ENCODE data around the gene SNCG. TPM values are rescaled to one million over a fixed set of nuclear protein-coding genes. Genes with fewer than 3 reads are reported as not detected.
"Not testable (repeated sequence)": the region's sequence is repeated elsewhere in the genome, so short reads cannot be mapped to it uniquely, and the experiment has no call there.

Gene SNCG
- total RNA-seq, 1 experiment from 2014 or later: 7.2 TPM

DNA sequence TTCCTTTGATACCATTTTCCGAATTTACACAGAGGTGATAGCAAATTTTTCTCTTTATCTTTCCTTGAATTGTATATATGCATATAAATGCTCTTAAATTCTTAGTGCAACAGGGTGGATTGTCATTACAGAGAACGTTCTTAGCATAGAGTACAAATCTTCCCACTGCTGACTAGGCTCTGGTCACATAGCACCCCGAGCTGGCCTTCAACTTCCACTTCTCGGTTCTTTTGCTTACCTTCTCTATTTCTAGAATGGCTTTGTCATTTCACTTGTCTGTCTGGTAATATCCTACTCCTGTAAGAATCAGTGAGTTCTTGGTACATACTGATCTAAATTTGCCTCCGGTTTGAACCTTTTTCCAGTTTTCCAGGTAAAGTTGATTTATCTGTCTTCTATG is 23.3 kb downstream of the SNCG start:
- H3K9me3 Mint-ChIP-seq (ENCODE audit: low read depth, unreplicated experiment): no peaks in the 10 kb centered on the region
- BruUV-seq (replicated peaks): no TSS peak
- no peak overlapping the region for H3K4me3 Mint-ChIP-seq (ENCODE audit: low read depth, unreplicated experiment)
- no peak overlapping the region for H3K27ac Mint-ChIP-seq (ENCODE audit: unreplicated experiment)
- CTCF ChIA-PET: no interaction called here
- no peaks in the 10 kb centered on the region for H3K36me3 Mint-ChIP-seq (ENCODE audit: insufficient read depth, unreplicated experiment)
- peaks cover 17% of the 10 kb centered on the region for H3K4me1 Mint-ChIP-seq (ENCODE audit: low read depth, unreplicated experiment)
- no peaks in the 10 kb centered on the region for H3K27me3 Mint-ChIP-seq (ENCODE audit: unreplicated experiment)
- intact Hi-C loops (cut with micrococcal nuclease; ENCODE audit: unreplicated experiment): no loop called here
- TF ChIP-seq, protein P1, sequence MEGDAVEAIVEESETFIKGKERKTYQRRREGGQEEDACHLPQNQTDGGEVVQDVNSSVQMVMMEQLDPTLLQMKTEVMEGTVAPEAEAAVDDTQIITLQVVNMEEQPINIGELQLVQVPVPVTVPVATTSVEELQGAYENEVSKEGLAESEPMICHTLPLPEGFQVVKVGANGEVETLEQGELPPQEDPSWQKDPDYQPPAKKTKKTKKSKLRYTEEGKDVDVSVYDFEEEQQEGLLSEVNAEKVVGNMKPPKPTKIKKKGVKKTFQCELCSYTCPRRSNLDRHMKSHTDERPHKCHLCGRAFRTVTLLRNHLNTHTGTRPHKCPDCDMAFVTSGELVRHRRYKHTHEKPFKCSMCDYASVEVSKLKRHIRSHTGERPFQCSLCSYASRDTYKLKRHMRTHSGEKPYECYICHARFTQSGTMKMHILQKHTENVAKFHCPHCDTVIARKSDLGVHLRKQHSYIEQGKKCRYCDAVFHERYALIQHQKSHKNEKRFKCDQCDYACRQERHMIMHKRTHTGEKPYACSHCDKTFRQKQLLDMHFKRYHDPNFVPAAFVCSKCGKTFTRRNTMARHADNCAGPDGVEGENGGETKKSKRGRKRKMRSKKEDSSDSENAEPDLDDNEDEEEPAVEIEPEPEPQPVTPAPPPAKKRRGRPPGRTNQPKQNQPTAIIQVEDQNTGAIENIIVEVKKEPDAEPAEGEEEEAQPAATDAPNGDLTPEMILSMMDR (IDR thresholded peaks at IDR 0.05; ENCODE audit: unreplicated experiment): no peak
- no peak for DNase-seq

DNA sequence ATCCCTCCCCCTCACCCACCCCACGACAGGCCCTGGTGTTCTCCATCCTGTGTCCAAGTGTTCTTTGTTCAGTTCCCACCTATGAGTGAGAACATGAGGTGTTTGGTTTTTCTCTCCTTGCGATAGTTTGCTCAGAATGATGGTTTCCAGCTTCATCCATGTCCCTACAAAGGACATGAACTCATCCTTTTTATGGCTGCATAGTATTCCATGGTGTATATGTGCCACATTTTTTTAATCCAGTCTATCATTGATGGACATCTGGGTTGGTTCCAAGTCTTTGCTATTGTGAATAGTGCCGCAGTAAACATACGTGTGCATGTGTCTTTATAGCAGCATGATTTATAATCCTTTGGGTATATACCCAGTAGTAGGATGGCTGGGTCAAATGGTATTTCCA is 26.1 kb downstream of the SNCG start:
- CTCF ChIA-PET; intact Hi-C loops (cut with micrococcal nuclease; ENCODE audit: unreplicated experiment); H3K27me3 Mint-ChIP-seq (ENCODE audit: unreplicated experiment); H3K27ac Mint-ChIP-seq (ENCODE audit: unreplicated experiment); H3K4me1 Mint-ChIP-seq (ENCODE audit: low read depth, unreplicated experiment); H3K36me3 Mint-ChIP-seq (ENCODE audit: insufficient read depth, unreplicated experiment); BruUV-seq (replicated peaks); H3K4me3 Mint-ChIP-seq (ENCODE audit: low read depth, unreplicated experiment); H3K9me3 Mint-ChIP-seq (ENCODE audit: low read depth, unreplicated experiment); DNase-seq: not testable (repeated sequence)

DNA sequence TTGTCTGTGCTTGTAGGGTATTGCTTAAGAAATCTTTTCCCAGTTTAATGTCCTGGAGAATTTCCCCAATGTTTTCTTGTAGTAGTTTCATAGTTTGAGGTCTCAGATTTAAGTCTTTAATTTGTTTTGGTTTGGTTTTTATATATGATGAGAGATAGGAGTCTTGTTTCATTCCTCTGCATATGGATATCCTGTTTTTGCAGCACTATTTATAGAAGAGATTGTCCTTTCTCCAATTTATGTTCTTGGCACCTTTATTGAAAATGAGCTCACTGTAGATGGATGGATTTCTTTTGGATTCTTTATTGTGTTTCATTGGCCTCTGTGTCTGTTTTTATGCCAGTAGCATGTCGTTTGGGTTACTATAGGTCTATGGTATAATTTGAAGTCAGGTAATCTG is 30.1 kb downstream of the SNCG start:
- Mint-ChIP-seq H3K9me3 (ENCODE audit: low read depth, unreplicated experiment) (no peaks in the 10 kb centered on the region), H3K4me3 (ENCODE audit: low read depth, unreplicated experiment) (no peak overlapping the region), H3K27me3 (ENCODE audit: unreplicated experiment) (no peaks in the 10 kb centered on the region), H3K27ac (ENCODE audit: unreplicated experiment) (no peak overlapping the region), H3K36me3 (ENCODE audit: insufficient read depth, unreplicated experiment) (no peaks in the 10 kb centered on the region), H3K4me1 (ENCODE audit: low read depth, unreplicated experiment) (no peaks in the 10 kb centered on the region)
- intact Hi-C loops (cut with micrococcal nuclease; ENCODE audit: unreplicated experiment): no loop called here
- no TSS peak for BruUV-seq (replicated peaks)
- CTCF ChIA-PET: no interaction called here
- TF ChIP-seq, protein P1 (IDR thresholded peaks at IDR 0.05; ENCODE audit: unreplicated experiment): no peak
- no peak for DNase-seq

DNA sequence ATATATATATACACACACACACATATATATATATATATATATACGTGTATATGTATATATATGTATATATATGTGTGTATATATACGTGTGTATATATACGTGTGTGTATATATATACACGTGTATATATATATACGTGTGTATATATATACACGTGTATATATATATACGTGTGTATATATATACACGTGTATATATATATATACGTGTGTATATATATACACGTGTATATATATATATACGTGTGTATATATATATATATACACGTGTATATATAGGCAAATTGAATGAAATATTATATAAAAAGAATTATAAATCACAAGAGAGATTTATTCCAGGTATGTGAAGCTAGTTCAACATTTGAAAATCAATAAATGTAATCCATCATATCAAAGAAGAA is 33.0 kb downstream of the SNCG start:
- DNase-seq; H3K4me3 Mint-ChIP-seq (ENCODE audit: low read depth, unreplicated experiment); H3K9me3 Mint-ChIP-seq (ENCODE audit: low read depth, unreplicated experiment); CTCF ChIA-PET; BruUV-seq (replicated peaks); H3K4me1 Mint-ChIP-seq (ENCODE audit: low read depth, unreplicated experiment); H3K36me3 Mint-ChIP-seq (ENCODE audit: insufficient read depth, unreplicated experiment); intact Hi-C loops (cut with micrococcal nuclease; ENCODE audit: unreplicated experiment); H3K27ac Mint-ChIP-seq (ENCODE audit: unreplicated experiment); H3K27me3 Mint-ChIP-seq (ENCODE audit: unreplicated experiment): not testable (repeated sequence)

DNA sequence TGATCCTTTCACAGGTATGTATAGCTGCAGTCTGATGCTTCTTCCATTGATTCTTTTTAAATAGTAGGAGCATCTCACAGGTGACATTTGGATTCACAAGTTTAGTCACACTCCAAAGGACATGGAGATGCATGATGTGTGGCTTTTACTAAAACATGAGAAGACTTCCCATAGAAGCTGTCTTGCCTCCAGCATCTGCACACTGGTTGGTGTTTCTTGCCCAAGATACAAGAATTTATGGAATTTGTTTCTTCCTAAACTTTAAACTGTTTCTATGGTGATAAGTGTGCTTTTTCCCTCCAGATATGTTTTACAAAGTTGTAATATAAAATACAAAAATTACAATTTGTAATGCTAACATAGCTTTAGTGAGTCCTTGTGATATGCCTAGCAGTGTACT is 34.1 kb downstream of the SNCG start:
- intact Hi-C loops (cut with micrococcal nuclease; ENCODE audit: unreplicated experiment): no loop called here
- Mint-ChIP-seq H3K27me3 (ENCODE audit: unreplicated experiment) (no peaks in the 10 kb centered on the region), H3K4me1 (ENCODE audit: low read depth, unreplicated experiment) (no peaks in the 10 kb centered on the region), H3K36me3 (ENCODE audit: insufficient read depth, unreplicated experiment) (no peaks in the 10 kb centered on the region), H3K9me3 (ENCODE audit: low read depth, unreplicated experiment) (no peaks in the 10 kb centered on the region), H3K27ac (ENCODE audit: unreplicated experiment) (no peak overlapping the region), H3K4me3 (ENCODE audit: low read depth, unreplicated experiment) (no peak overlapping the region)
- DNase-seq: no peak
- no TSS peak for BruUV-seq (replicated peaks)
- TF ChIP-seq, protein P1 (IDR thresholded peaks at IDR 0.05; ENCODE audit: unreplicated experiment): no peak
- CTCF ChIA-PET: no interaction called here
